Prostate gland (tissue), 2 donors: Measurements from ENCODE around the gene ARID2. TPM values are rescaled to one million over a fixed set of nuclear protein-coding genes. Genes with fewer than 3 reads are reported as not detected.

ENCODE experiments used
- DNase-seq: peaks from one replicate; pipeline ENCODE4 v3.0.0-alpha.2; 2019; ENCODE audit warnings: low spot score
- H3K27ac ChIP-seq, 2 donors: fragments of 200-600 bp; sonication (generic); 2 replicates each; pipeline ENCODE4 v1.5.1; 2017 to 2019
- H3K27me3 ChIP-seq: fragments of 200-600 bp; sonication (generic); replicated peaks from 2 replicates; pipeline ENCODE4 v1.5.1; 2019; ENCODE audit not compliant: insufficient read depth
- H3K36me3 ChIP-seq, 2 donors: fragments of 200-600 bp; sonication (generic); 1 replicate in 1 of 2; 2 replicates in 1 of 2; pipeline versions ENCODE4 v1.5.1 to v1.8.1; 2017 to 2019
- H3K4me1 ChIP-seq: fragments of 200-600 bp; sonication (generic); replicated peaks from 2 replicates; pipeline ENCODE4 v1.5.1; 2019
- H3K4me3 ChIP-seq, 2 donors: fragments of 200-600 bp; sonication (generic); 2 replicates each; pipeline ENCODE4 v1.5.1; 2017 to 2019
- H3K9me3 ChIP-seq: fragments of 200-600 bp; sonication (generic); 2 replicates; pipeline ENCODE4 v1.5.1; 2017
- CTCF ChIP-seq, 4 experiments: fragments of 200-600 bp in 2 of 4; fragments of 450-650 bp in 2 of 4; sonication (generic) in 2 of 4; IDR thresholded peaks; 1 replicate in 3 of 4; 2 replicates in 1 of 4; pipeline ENCODE4 v1.5.1; 2016 to 2019; ENCODE audit warnings: antibody characterized with exemption in 4 of 4, mild to moderate bottlenecking in 2 of 4, moderate library complexity in 2 of 4
- POLR2A ChIP-seq: fragments of 450-650 bp; IDR thresholded peaks from one replicate; pipeline ENCODE4 v1.6.1; 2016; ENCODE audit warnings: antibody characterized with exemption, mild to moderate bottlenecking
- POLR2AphosphoS5 ChIP-seq: sonication (generic); formaldehyde crosslinking; IDR thresholded peaks from one replicate; pipeline ENCODE4 v1.6.1; 2017; ENCODE audit warnings: antibody characterized with exemption
- WGBS: methylation state at CpG from one replicate; pipeline ENCODE4 v1.1.5; 2018; 5-methylcytosine and 5-hydroxymethylcytosine counted together
- intact Hi-C: fragments of 100-400 bp; cut with DNase I; formaldehyde crosslinking; loops from one replicate; pipeline ENCODE4 v1.14.2; 2022
- total RNA-seq, 2 donors: library from RNA; depleted of rRNA; stranded (reverse); fragments of >200 nt; gene quantifications; one replicate each; pipeline ENCODE4 v1.1.0, GENCODE V29; 2016

ARID2 gene
- total RNA-seq, 2 donors from 2014 or later, result 29.5 to 47.3 TPM

- TF ChIP-seq CTCF (IDR thresholded peaks at IDR 0.05) (no peak), POLR2AphosphoS5 (no peak), POLR2A (no peak)
- H3K9me3 ChIP-seq, result no peaks in the 10 kb centered on the region
- intact Hi-C loops, result no loop called here
Observed at GRCh38 chr12:45913631-45914030, 184.1 kb downstream of the ARID2 start.

GRCh38 chr12:45914090-45914489, 184.6 kb downstream of the ARID2 start:
- no peaks in the 10 kb centered on the region for H3K36me3 ChIP-seq
- no peak overlapping the region for H3K27ac ChIP-seq
- DNase-seq, result no peak
- TF ChIP-seq POLR2AphosphoS5 (no peak), POLR2A (no peak), CTCF (IDR thresholded peaks at IDR 0.05) (no peak)
- no peaks in the 10 kb centered on the region for H3K9me3 ChIP-seq
- no peaks in the 10 kb centered on the region for H3K4me1 ChIP-seq
- no peak overlapping the region for H3K4me3 ChIP-seq
- H3K27me3 ChIP-seq, result no peaks in the 10 kb centered on the region
- 67% methylated on average over 1 of the region's 1 CpG for WGBS
- intact Hi-C loops, result no loop called here

More at GRCh38 chr12:45913631-45914030, 184.1 kb downstream of the ARID2 start:
- Histone ChIP-seq H3K4me1 (no peaks in the 10 kb centered on the region), H3K4me3 (no peak overlapping the region), H3K27me3 (no peaks in the 10 kb centered on the region), H3K27ac (no peak overlapping the region), H3K36me3 (no peaks in the 10 kb centered on the region)
- WGBS, result 41% methylated on average over 2 of the region's 2 CpGs
- no peak for DNase-seq

- intact Hi-C loops, result no loop called here
- TF ChIP-seq CTCF (IDR thresholded peaks at IDR 0.05), result no peak
- TF ChIP-seq POLR2AphosphoS5, result no peak
- no peak for TF ChIP-seq POLR2A
- H3K4me1 ChIP-seq, result no peaks in the 10 kb centered on the region
- no peak overlapping the region for H3K27ac ChIP-seq
- no peak overlapping the region for H3K4me3 ChIP-seq
- WGBS, result 91% methylated on average over 2 of the region's 2 CpGs
- no peaks in the 10 kb centered on the region for H3K27me3 ChIP-seq
- DNase-seq, result no peak
- no peaks in the 10 kb centered on the region for H3K9me3 ChIP-seq
- H3K36me3 ChIP-seq, result no peaks in the 10 kb centered on the region
Observed at GRCh38 chr12:45915405-45915804, 185.9 kb downstream of the ARID2 start.

GRCh38 chr12:45918818-45919217, 189.3 kb downstream of the ARID2 start:
- H3K4me1 ChIP-seq, result no peaks in the 10 kb centered on the region
- no peaks in the 10 kb centered on the region for H3K36me3 ChIP-seq
- no peaks in the 10 kb centered on the region for H3K9me3 ChIP-seq
- TF ChIP-seq CTCF (IDR thresholded peaks at IDR 0.05) (no peak), POLR2AphosphoS5 (no peak), POLR2A (no peak)
- intact Hi-C loops, result no loop called here
- H3K4me3 ChIP-seq, result no peak overlapping the region
- DNase-seq, result no peak
- H3K27me3 ChIP-seq, result no peaks in the 10 kb centered on the region
- WGBS, result 83% methylated on average over 3 of the region's 3 CpGs
- no peak overlapping the region for H3K27ac ChIP-seq

- no peak overlapping the region for H3K27ac ChIP-seq
- no peaks in the 10 kb centered on the region for H3K9me3 ChIP-seq
- H3K36me3 ChIP-seq, result no peaks in the 10 kb centered on the region
- H3K4me3 ChIP-seq, result no peak overlapping the region
- intact Hi-C loops, result no loop called here
- no peak for DNase-seq
- 76% methylated on average over 2 of the region's 2 CpGs for WGBS
- no peaks in the 10 kb centered on the region for H3K27me3 ChIP-seq
- H3K4me1 ChIP-seq, result no peaks in the 10 kb centered on the region
- TF ChIP-seq POLR2A (no peak), POLR2AphosphoS5 (no peak), CTCF (IDR thresholded peaks at IDR 0.05) (no peak)
Observed at GRCh38 chr12:45928309-45928708, 198.8 kb downstream of the ARID2 start.
